SKM-1 treated with dmso at 0.1 percent for 144 hours (cell line): ENCODE results near the gene DNASE1L3.

Experiments used
- DNase-seq: peaks from one replicate; lab custom pipeline; 2025; ENCODE audit not compliant: unreplicated experiment; lab: John Stamatoyannopoulos, UW

DNASE1L3 gene

DNA sequence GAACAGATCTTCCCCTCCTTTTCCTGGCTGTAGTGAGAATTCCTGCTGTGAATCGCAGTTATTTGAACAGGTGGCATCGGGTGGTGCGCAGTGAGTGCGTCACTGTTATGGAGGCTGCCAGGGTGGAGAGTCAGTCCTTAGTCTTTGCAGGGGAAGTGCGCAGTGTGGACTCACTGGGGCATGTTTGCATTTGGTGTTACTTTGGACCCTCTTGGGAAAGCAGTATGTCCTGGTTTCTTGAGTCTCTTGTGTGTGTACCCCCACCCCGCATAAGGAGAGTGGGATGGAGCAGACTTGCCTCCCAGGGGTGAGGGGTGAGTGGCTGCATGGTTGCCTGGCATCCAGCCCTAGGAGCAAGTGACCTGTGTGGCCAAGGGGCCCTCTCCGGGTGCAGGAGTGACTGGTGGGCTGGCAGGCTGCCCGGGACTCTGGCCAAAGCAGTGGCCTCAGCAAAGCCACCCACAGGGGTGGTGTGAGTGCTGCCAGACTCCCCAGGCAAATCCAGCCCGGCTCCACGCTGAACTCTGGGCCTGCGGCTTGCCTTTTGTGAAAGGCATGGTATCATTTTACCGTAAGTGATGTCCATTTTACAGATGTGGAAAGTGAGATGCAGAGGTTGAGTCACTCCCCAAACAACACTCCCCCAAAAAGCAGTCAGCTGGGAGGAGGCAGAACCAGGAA lies 46.4 kb downstream of the DNASE1L3 start:
- DNase-seq, result no peak

DNA sequence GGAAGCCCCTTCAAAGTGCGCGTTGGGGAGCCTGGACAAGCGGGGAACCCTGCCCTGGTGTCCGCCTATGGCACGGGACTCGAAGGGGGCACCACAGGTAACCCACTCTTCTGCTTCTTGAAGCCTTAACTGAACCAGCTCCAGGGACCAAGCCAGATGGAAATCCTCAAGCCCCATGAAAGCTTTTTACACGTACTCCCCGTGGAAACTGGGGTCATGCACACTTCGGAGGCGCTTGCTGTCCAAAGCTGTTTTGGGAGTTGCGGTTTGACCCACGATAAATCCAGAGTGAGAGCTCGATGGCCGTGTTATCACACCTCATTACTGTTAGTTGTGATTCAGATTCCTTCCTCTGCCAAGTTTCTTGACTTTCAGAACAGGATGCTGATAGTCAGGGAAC lies 47.5 kb downstream of the DNASE1L3 start:
- DNase-seq, result no peak

DNA sequence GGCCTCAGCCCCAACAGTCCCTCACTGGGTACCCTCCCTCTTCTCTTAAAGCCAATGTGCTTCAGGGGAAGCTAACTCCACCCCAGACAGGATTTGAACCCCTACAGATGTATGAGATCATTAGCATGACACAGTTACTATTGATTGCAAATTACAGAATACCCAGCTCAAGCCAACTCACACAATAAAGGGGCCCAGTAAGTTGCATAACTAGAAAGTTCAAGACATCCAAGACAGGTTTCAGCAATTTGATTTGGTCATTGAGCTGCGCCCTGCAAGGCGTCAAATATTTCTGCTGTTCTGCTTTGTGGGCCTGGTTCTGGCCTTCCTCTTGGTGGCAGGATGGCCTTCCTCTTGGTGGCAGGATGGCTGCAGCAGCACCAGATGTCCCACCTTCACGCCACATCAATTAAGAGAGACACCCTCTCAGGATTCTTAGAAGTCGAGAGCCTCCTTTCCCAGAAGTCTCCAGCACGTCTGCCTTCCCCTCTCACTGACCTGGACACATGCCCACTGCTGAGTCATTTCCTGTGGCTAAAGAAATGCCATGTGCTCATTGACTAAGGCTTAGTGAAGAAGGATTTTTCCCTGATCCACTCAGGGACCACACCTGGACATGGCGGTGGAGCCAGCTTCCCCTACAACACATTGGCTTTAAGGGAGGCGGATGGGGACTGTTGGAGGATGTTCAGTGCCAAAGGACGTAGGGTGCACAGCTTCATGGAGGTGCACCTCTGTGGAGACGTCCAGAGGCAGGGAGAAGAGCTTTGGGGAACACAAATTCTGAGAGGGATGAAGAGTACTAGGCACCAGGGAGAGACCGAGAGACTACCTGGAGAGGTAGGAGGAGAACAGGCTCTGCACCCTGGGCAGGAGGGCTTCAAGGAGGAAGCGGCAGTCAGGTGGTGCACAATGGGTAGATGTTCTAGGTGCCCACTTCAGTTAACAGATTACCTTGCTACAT lies 49.1 kb downstream of the DNASE1L3 start:
- DNase-seq, result no peak

DNA sequence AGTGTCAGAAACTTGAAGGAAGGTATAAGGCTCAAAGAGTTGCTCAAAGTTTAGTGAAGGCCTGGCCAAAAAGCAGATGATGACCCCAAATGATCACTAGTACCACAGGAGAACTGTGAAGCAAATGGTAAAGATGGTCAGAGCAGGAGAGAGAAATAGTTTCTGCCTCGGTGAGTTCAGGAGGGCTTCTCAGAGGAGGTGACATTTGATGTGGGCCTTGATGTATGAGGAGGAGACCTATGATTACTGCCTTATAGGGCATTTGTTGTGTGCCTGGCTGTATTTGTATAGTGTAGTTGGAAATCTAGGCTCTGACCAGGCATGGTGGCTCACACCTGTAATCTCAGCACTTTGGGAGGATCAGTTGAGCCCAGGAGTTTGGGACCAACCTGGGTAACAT lies 50.4 kb downstream of the DNASE1L3 start:
- DNase-seq, result no peak

DNA sequence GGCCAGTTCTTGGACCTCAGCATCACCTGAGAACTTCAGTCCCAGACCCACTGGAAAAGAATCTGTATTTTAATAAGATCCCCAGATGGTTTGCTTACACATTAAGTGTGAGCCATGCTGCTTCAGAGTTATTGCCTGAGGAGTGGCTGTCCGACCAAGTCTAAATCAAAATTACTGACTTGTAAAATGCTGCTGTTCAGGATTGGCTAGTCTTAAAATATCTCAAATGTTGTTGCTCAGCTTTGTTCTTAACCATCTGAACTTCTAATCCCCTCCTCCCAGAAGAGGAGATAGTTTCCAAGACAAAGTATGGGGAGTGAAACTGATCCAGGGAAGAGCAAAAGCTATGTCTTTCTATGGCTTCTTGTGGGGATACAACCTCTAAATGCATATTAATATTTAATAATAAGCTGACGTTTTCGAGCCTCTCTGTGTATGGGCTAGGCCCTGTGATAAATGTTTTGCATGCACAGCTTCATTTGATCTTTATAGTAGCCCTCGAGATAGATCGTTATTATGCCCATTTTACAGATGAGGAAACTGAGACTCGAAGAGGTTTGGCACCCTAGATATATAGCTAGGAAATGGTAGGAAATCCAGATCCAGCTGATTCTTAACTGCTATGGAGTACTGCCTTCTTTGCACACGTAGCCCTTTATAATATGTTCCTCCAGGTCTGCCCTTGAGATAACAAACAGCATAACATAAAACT lies 52.2 kb downstream of the DNASE1L3 start:
- DNase-seq, result no peak

DNA sequence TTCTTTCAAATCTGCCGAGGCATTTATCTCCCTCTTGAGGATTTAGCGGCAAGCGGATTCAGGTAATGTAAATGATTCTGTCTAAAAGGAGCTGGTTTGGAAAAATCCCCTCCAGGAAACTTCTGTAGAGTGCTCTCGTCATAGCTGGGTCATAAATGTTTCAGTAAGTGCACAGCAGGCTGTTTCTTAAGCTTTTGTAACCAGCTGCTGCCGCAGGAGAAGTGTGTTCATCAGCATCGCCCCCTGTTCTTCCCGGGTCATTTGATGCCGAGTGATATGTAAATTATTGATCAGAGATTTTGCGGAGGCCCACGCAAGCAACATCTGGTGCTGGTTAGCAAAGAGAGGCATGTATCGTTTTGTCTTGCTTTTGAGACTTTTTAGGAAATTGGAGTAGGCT lies 53.1 kb downstream of the DNASE1L3 start:
- no peak for DNase-seq

DNA sequence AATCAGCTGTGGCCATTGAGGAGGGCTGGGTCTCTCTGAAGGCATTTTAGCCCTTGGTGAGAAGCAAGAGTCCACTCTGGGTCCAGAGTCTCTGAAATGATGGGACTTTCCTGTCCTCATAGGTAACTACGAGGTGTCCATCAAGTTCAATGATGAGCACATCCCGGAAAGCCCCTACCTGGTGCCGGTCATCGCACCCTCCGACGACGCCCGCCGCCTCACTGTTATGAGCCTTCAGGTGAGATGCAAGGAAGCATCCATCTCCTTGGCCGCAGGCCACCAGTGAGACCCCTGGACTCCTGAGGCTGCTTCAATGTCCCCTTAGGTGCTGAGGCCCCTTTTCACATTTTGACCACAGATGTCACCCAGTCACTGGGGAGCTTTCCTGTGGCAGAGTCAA lies 54.9 kb downstream of the DNASE1L3 start:
- no peak for DNase-seq

DNA sequence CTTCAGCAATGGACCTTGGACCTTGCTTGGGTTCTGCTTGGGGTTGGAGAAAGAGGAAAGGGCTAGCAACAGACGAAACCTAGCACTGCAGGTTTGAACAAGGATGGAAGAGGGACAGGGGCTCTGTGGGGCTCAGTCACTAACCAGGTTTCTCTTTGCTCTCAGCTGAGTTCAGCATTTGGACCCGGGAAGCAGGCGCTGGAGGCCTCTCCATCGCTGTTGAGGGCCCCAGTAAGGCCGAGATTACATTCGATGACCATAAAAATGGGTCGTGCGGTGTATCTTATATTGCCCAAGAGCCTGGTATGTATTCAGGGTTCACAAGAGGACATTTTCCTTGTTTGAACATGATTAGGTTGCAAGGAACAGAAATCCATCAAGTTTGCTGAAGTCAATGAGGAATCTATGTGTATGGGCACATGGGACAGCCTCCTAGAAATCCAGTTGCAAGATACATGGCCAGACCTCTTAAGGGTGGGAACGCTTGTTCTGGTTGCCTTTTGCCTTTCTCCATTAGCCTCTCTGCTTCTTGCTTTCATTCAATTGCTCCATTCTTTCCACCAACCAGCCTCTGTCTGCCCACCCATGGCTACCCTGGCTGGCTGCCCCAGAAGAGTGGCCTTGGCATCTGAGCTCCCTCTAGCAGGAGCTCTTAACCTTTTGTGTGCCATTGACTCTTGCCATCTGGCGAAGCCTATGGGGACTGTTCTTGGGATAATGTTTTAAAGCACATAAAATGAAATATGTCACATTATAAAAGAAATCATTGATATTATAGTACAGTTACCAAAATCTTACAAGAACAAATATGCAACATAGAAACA lies 55.9 kb downstream of the DNASE1L3 start:
- no peak for DNase-seq

DNA sequence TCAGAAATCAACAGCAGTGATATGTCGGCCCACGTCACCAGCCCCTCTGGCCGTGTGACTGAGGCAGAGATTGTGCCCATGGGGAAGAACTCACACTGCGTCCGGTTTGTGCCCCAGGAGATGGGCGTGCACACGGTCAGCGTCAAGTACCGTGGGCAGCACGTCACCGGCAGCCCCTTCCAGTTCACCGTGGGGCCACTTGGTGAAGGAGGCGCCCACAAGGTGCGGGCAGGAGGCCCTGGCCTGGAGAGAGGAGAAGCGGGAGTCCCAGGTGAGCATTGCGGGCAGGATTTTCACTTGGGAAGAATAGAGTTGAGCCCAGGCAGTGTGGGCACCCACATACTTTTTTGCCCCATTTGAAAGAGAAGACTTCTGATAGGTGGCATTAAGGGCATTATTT lies 57.4 kb downstream of the DNASE1L3 start:
- no peak for DNase-seq

DNA sequence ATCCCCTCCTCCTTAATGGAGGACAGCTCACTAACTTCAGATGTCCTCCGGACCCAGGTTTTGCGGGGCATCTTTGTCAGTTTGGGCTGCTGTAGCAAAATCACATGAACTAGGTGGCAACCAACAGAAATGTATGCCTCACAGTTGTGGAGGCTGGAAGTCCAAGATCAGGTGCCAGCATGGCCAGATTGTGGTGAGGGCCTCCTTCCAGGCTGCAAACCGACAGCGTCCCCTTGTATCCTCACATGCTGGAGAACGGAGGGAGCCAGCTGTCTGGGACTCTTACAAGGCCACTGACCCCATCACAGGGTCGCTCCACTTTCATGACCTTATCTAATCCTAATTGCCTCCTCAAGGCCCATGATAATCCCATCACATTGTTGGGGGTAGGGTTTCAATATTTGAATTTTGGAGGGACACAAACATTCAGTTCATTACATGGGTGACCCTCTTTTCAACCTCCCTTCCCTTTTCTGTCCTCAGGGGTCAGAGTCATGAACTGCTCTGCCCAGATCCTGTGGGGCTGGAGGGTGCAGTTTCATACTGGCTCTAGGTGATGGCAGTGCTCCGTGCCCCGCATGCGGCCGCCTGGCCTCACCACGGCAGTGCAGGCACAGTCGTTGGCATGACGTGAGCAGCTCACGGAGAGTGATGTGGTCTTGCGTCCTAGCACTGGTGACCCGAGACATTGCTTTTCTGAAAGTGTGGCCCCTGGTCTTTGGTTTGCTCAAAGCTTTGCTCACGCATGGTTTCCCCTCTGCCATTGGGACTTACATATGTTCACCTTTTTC lies 58.4 kb downstream of the DNASE1L3 start:
- no peak for DNase-seq

DNA sequence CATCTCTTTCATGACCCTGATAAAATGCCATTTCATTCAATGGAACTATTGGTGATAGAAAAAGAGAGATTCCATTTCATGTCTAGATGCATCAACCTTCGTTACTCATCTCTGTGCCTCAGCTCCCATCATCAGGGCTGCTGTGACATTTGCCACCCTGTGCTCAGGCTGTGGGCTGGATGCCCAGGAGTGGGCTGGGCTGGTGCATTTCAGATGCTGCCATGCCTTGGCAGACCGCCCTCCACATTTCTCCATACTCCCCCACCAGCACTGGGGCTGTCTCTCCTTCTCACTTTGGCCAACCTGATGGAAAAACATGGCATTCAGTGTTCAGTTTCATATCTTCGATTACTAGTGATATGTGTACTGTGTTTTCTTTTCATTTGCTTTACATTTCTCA lies 59.1 kb downstream of the DNASE1L3 start:
- DNase-seq, result no peak

DNA sequence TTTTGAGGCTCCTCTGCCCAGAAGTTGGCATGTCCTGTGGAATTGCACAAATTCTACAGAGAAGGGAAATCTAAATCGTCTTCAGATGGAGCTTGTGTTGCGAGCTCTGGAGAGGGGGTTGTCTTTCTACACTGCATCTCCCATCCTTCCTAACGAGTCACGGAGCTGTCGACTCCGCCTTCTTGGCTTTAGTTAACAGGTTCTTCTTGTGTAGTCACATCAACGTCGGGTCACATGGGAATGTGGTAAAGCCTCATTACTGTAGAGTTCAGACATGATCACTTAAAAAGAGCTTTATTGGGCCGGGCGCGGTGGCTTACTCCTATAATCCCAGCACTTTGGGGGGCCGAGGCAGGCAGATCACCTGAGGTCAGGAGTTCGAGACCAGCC lies 60.0 kb downstream of the DNASE1L3 start:
- no peak for DNase-seq

DNA sequence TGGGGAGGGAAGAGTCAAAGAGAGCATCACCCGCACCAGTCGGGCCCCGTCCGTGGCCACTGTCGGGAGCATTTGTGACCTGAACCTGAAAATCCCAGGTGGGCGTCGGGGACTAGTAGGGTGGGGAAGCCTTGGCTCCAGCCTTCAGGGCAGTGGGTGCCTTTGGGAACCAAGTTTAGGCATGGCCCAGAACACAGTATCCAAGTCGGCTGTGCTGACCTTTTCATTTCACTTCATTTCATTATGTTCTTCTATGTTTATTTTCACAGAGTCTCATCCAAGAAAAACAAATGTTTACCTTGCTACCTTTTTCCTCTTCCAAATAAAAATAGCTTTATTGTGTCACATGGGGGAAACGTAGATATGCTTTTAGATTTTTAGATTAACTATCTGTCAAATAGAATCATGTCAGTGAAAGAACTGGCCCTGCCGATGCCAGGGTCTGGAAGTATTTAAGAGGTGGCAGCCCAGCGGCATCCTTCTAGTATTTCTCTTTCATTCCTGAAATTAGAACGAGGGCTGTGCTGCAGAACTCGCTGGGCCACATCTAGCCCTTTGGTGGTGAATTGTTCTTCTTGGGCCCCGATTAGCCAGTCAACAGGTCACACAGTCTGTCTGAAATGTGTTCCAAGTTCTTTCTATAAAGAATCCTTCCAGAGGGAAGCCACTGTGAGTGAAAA lies 60.5 kb downstream of the DNASE1L3 start:
- DNase-seq, result peak; percentile 9

DNA sequence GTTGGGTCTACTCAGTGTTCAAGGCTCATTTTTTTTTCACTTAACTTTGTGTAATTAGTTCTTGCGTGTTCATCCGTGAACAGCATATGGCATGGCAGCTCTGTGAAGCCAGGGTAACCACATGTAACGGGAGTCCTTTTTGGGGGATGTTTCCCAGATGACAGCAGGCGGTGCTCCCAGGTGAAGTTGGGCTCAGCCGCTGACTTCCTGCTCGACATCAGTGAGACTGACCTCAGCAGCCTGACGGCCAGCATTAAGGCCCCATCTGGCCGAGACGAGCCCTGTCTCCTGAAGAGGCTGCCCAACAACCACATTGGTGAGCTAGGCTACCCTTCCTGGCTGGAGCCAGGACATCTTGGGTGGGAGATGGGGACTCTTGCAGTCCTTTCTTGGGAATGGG lies 62.7 kb downstream of the DNASE1L3 start:
- no peak for DNase-seq

DNA sequence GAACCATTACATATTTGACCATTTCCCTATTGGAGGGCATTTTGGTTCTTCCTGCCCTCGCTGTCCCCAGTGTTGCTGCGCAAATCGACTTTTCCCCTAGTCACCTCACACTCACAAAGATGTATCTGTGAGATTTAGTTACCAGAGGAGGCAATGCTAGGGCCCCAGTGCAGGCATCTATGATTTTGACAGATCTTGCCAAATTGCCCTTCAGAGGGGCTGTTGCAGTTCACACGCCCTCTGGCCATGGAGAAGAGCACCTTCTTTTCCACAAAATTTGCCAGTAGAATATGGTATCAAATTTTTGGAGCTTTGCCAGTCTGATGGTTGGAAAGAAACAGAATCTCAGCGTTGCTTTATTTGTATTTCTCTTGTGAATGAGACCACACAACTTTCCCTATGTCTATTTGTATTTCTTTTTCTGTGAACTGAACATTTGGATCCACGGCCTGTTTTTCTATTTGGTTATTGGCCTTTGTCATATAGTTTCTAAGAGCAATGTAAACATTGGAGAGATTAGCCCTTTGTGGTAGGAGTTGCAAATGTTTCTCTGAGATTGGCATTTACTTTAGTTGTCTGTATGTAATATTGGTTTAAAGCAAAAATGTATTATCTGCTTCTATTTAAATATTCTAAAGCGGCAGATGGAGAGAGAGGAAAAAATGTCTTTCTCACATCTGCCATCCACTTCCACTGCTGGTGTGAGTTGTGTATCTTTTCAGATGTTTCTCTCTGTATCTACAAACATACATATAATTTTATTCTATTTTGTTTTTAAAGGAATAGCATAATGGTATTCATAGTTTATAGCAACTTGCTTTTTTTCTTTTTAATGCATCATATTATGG lies 66.1 kb downstream of the DNASE1L3 start:
- DNase-seq, result no peak

DNA sequence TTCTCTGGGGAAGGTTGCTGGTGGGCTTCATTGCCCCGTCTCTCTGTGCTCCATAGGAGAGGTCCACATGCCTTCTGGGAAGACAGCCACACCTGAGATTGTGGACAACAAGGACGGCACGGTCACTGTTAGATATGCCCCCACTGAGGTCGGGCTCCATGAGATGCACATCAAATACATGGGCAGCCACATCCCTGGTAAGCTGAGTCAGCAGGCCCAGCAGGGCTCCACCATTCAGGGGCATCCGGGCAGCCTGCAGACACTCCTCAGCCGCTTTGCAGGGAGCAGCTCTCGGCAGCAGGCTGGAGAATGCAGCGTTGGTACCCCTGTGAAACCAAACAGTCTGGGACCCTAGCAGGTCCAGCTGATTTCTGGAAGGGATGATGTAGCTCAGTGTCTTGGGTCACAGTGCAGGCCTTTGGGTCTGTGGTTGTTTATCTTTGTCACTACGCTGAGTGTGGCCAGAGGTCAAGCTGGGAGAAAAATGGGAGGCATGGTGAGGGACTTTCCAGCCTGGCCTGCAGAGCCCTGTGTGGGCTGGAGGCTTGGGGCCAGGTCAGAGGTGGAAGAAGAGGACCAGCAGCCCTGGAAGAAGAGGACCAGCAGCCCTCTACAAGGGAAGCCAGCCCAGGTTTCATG lies 67.2 kb downstream of the DNASE1L3 start:
- no peak for DNase-seq
